Activated CD8-positive, alpha-beta memory T cell treated with anti-CD3 and anti-CD28 coated beads for 4 hours (primary cell): Measurements from ENCODE around the gene ONECUT2.

ENCODE experiments used
- DNase-seq, 2 donors: peaks; one replicate each; pipeline ENCODE4 v3.0.0-alpha.2; 2020; ENCODE audit warnings: low read depth in 2 of 2

ONECUT2 gene

GRCh38 chr18:57431002-57431382, 4.2 kb upstream of the ONECUT2 start:
- DNase-seq = no peak

- DNase-seq = no peak
Observed at GRCh38 chr18:57431467-57432080, 3.6 kb upstream of the ONECUT2 start.

- DNase-seq = no peak
Observed at GRCh38 chr18:57432140-57432539, 3.0 kb upstream of the ONECUT2 start.

- no peak for DNase-seq
Observed at GRCh38 chr18:57432751-57433400, 2.3 kb upstream of the ONECUT2 start.

GRCh38 chr18:57433482-57433881, 1.7 kb upstream of the ONECUT2 start:
- no peak for DNase-seq

GRCh38 chr18:57433934-57434535, 1.1 kb upstream of the ONECUT2 start:
- no peak for DNase-seq

- DNase-seq = no peak
Observed at GRCh38 chr18:57435846-57436190, 644 bp downstream of the ONECUT2 start.

GRCh38 chr18:57436191-57436964, 1.2 kb downstream of the ONECUT2 start:
- DNase-seq = no peak

- no peak for DNase-seq
Observed at GRCh38 chr18:57436965-57437333, 1.8 kb downstream of the ONECUT2 start.

- DNase-seq = no peak
Observed at GRCh38 chr18:57437402-57437765, 2.2 kb downstream of the ONECUT2 start.

GRCh38 chr18:57437766-57438671, 2.8 kb downstream of the ONECUT2 start:
- peak in 1 of 2 donors; percentile 5 for DNase-seq

GRCh38 chr18:57438743-57439608, 3.8 kb downstream of the ONECUT2 start:
- no peak for DNase-seq

GRCh38 chr18:57439609-57439968, 4.4 kb downstream of the ONECUT2 start:
- DNase-seq = no peak

GRCh38 chr18:57439985-57440330, 4.8 kb downstream of the ONECUT2 start:
- DNase-seq = no peak

- DNase-seq = no peak
Observed at GRCh38 chr18:57440331-57441070, 5.3 kb downstream of the ONECUT2 start.

- DNase-seq = no peak
Observed at GRCh38 chr18:57441071-57441794, 6.1 kb downstream of the ONECUT2 start.

GRCh38 chr18:57443247-57443646, 8.1 kb downstream of the ONECUT2 start:
- DNase-seq = no peak

GRCh38 chr18:57443702-57444101, 8.5 kb downstream of the ONECUT2 start:
- no peak for DNase-seq

- no peak for DNase-seq
Observed at GRCh38 chr18:57444301-57444759, 9.2 kb downstream of the ONECUT2 start.
